HEK293 (cell line): ENCODE measurements around the gene NAP1L3.

ENCODE experiments used
- CTCF ChIP-seq: fragments of 450-650 bp; formaldehyde crosslinking; IDR thresholded peaks from 2 replicates; pipeline ENCODE4 v1.5.1; 2016; ENCODE audit warnings: missing biosample characterization, missing genetic modification characterization
- REST ChIP-seq: fragments of 450-650 bp; formaldehyde crosslinking; IDR thresholded peaks from 2 replicates; pipeline ENCODE4 v1.5.1; 2016; ENCODE audit warnings: missing biosample characterization, missing genetic modification characterization
- ZBTB8A ChIP-seq: fragments of 450-650 bp; formaldehyde crosslinking; IDR thresholded peaks from 2 replicates; pipeline ENCODE4 v1.5.1; 2016; ENCODE audit warnings: missing biosample characterization, missing genetic modification characterization
- ZNF350 ChIP-seq: fragments of 450-650 bp; formaldehyde crosslinking; IDR thresholded peaks from 2 replicates; pipeline ENCODE4 v1.5.0; 2017; ENCODE audit warnings: missing biosample characterization, mild to moderate bottlenecking, missing genetic modification characterization
- ZNF555 ChIP-seq: fragments of 450-650 bp; formaldehyde crosslinking; conservative IDR thresholded peaks from 2 replicates; pipeline ENCODE4 v1.5.1; 2017; ENCODE audit warnings: missing biosample characterization, mild to moderate bottlenecking, missing genetic modification characterization, inconsistent platforms
- ZNF658 ChIP-seq: fragments of 450-650 bp; formaldehyde crosslinking; IDR thresholded peaks from 2 replicates; pipeline ENCODE4; 2016; ENCODE audit warnings: missing biosample characterization, missing genetic modification characterization

DNA sequence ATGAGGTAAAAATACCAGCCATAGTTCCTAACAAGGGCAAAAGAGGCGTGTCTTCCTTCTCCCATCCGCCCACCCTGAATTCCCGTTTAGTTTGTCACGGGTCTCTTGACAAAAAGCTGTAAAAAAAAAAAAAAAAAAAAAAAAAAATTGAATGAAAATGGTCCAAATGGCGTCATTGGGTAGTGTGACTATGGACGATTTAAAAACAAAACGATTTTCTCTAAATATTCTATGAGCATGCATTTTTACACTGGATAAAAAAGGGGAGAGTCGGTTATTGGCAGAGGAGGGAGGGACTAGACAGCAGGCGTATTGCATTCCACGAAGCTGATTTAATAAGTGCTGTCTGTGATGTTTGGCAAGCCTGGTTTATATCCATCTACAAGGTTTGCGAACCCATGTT, 492 bp upstream of the NAP1L3 start, which contains the start of gene FAM133A:
- TF ChIP-seq CTCF (tag by site-specific recombination) (no peak), ZBTB8A (tag by site-specific recombination) (no peak), ZNF658 (tag by site-specific recombination) (no peak), ZNF350 (tag by site-specific recombination) (no peak), ZNF555 (tag by site-specific recombination) (no peak), REST (tag by site-specific recombination) (no peak)
